Measurements from ENCODE around the gene SELENOM. TPM values are rescaled to one million over a fixed set of nuclear protein-coding genes. Genes with fewer than 3 reads are reported as not detected.

The SELENOM gene
- total RNA-seq, 1 experiment from 2014 or later: 2.0 TPM

- Mint-ChIP-seq H3K4me3 (ENCODE audit: unreplicated experiment) (no peak overlapping the region), H3K4me1 (ENCODE audit: low read depth, unreplicated experiment) (no peaks in the 10 kb centered on the region), H3K27ac (ENCODE audit: unreplicated experiment) (peak overlapping the region; percentile 43), H3K36me3 (ENCODE audit: insufficient read depth, unreplicated experiment) (peaks cover 8% of the 10 kb centered on the region), H3K9me3 (ENCODE audit: unreplicated experiment) (no peaks in the 10 kb centered on the region), H3K27me3 (ENCODE audit: insufficient read depth, unreplicated experiment) (no peaks in the 10 kb centered on the region)
- H3K4me3 ChIP-seq (ENCODE audit: low read depth, low read length): no peak overlapping the region
- POLR2A ChIA-PET: no interaction called here
- no peaks in the 10 kb centered on the region for H3K27me3 ChIP-seq (replicated peaks; ENCODE audit: control insufficient read depth, insufficient read depth, low read length)
- no TSS peak for BruUV-seq (replicated peaks)
- CTCF ChIA-PET: no interaction called here
- DNase-seq: peak in 1 of 2 experiments; percentile 54
- TF ChIP-seq CTCF (IDR thresholded peaks at IDR 0.05; ENCODE audit: insufficient read depth in 1 of 2, low read depth in 1 of 2, low read length in 1 of 2, severe bottlenecking in 1 of 2, unreplicated experiment in 1 of 2): peak; percentile 47 to 72
- intact Hi-C loops (cut with micrococcal nuclease; ENCODE audit: unreplicated experiment): loop anchor here (1.0 kb wide), 1 partner anchor 60 kb away; no protein-coding TSS in a partner anchor
- H3K4me1 ChIP-seq: no peaks in the 10 kb centered on the region
- no peaks in the 10 kb centered on the region; the same call in none of the 2 replicates for H3K36me3 ChIP-seq (ENCODE audit: control insufficient read depth, insufficient read depth, low read length)
- H3K9me3 ChIP-seq: no peaks in the 10 kb centered on the region
Observed at GRCh38 chr22:31089160-31090100, 17.9 kb downstream of the SELENOM start.

- H3K4me1 ChIP-seq: peaks cover under 1% of the 10 kb centered on the region
- Mint-ChIP-seq H3K4me3 (ENCODE audit: unreplicated experiment) (no peak overlapping the region), H3K9me3 (ENCODE audit: unreplicated experiment) (no peaks in the 10 kb centered on the region), H3K36me3 (ENCODE audit: insufficient read depth, unreplicated experiment) (peaks cover 8% of the 10 kb centered on the region), H3K4me1 (ENCODE audit: low read depth, unreplicated experiment) (no peaks in the 10 kb centered on the region), H3K27ac (ENCODE audit: unreplicated experiment) (peak overlapping the region; percentile 43), H3K27me3 (ENCODE audit: insufficient read depth, unreplicated experiment) (no peaks in the 10 kb centered on the region)
- H3K4me3 ChIP-seq (ENCODE audit: low read depth, low read length): no peak overlapping the region
- DNase-seq: no peak
- no TSS peak for BruUV-seq (replicated peaks)
- H3K36me3 ChIP-seq (ENCODE audit: control insufficient read depth, insufficient read depth, low read length): peaks cover 1% of the 10 kb centered on the region
- H3K27me3 ChIP-seq (replicated peaks; ENCODE audit: control insufficient read depth, insufficient read depth, low read length): no peaks in the 10 kb centered on the region
- H3K9me3 ChIP-seq: no peaks in the 10 kb centered on the region
- no peak for TF ChIP-seq CTCF (IDR thresholded peaks at IDR 0.05; ENCODE audit: insufficient read depth in 1 of 2, low read depth in 1 of 2, low read length in 1 of 2, severe bottlenecking in 1 of 2, unreplicated experiment in 1 of 2)
- intact Hi-C loops (cut with micrococcal nuclease; ENCODE audit: unreplicated experiment): no loop called here
- CTCF ChIA-PET: interaction anchor here (0.6 kb wide), 1 partner anchor 18 kb away, joined by 3 read pairs; no protein-coding TSS in a partner anchor
- POLR2A ChIA-PET: no interaction called here
Observed at GRCh38 chr22:31088233-31088986, 19.0 kb downstream of the SELENOM start.

- no peak for DNase-seq
- H3K27me3 Mint-ChIP-seq (ENCODE audit: insufficient read depth, unreplicated experiment): no peaks in the 10 kb centered on the region
- BruUV-seq (replicated peaks): no TSS peak
- no peak overlapping the region for H3K27ac Mint-ChIP-seq (ENCODE audit: unreplicated experiment)
- no peaks in the 10 kb centered on the region for H3K9me3 ChIP-seq
- H3K9me3 Mint-ChIP-seq (ENCODE audit: unreplicated experiment): no peaks in the 10 kb centered on the region
- TF ChIP-seq CTCF (IDR thresholded peaks at IDR 0.05; ENCODE audit: insufficient read depth in 1 of 2, low read depth in 1 of 2, low read length in 1 of 2, severe bottlenecking in 1 of 2, unreplicated experiment in 1 of 2): no peak
- POLR2A ChIA-PET: no interaction called here
- peaks cover 3% of the 10 kb centered on the region for H3K4me1 Mint-ChIP-seq (ENCODE audit: low read depth, unreplicated experiment)
- no peak overlapping the region for H3K4me3 ChIP-seq (ENCODE audit: low read depth, low read length)
- H3K36me3 Mint-ChIP-seq (ENCODE audit: insufficient read depth, unreplicated experiment): peaks cover 15% of the 10 kb centered on the region
- peaks cover 1% of the 10 kb centered on the region for H3K36me3 ChIP-seq (ENCODE audit: control insufficient read depth, insufficient read depth, low read length)
- no peaks in the 10 kb centered on the region for H3K27me3 ChIP-seq (replicated peaks; ENCODE audit: control insufficient read depth, insufficient read depth, low read length)
- no peak overlapping the region for H3K4me3 Mint-ChIP-seq (ENCODE audit: unreplicated experiment)
- intact Hi-C loops (cut with micrococcal nuclease; ENCODE audit: unreplicated experiment): no loop called here
- CTCF ChIA-PET: interaction anchor here (0.6 kb wide), 1 partner anchor 17 kb away, joined by 3 read pairs; no protein-coding TSS in a partner anchor
- H3K4me1 ChIP-seq: peaks cover 7% of the 10 kb centered on the region
Observed at GRCh38 chr22:31087744-31088215, 19.6 kb downstream of the SELENOM start.
